IMR-90 (cell line): ENCODE data around the gene MYPOP. TPM values are rescaled to one million over a fixed set of nuclear protein-coding genes. Genes with fewer than 3 reads are reported as not detected.

Source experiments
- ATAC-seq: fragments of 200-7000 bp; cut with Tn5 transposase; 2 replicates; pipeline ENCODE4 v1.9.1; 2020; ENCODE audit warnings: low read depth, mild to moderate bottlenecking, moderate library complexity
- BruUV-seq: library from RNA; stranded (reverse); fragments of 400-500 nt; replicated peaks from 2 replicates; lab custom pipeline; 2021; lab: Mats Ljungman, UMichigan
- CTCF ChIA-PET: fragments of 300-600 bp; formaldehyde crosslinking; extraction: SDS; loops from one replicate; lab custom pipeline; 2021; ENCODE audit warnings: antibody characterized with exemption; lab: Yijun Ruan, JAX
- POLR2A ChIA-PET: fragments of 300-600 bp; sonication (Branson Sonifier 250); formaldehyde crosslinking; loops from one replicate; lab custom pipeline; 2022; ENCODE audit warnings: antibody characterized with exemption; ENCODE audit not compliant: unreplicated experiment; lab: Charles Lee
- DNase-seq: peaks from one replicate; pipeline ENCODE4 v3.0.0; 2013
- H2AFZ ChIP-seq: replicated peaks from 2 replicates; pipeline ENCODE3; 2013; ENCODE audit warnings: low read length, mild to moderate bottlenecking; ENCODE audit not compliant: poor library complexity
- H2AK5ac ChIP-seq: 2 replicates; pipeline ENCODE4 v1.6.1; 2013; ENCODE audit warnings: low read depth, low read length, inconsistent platforms
- H2AK9ac ChIP-seq: replicated peaks from 2 replicates; pipeline ENCODE3; 2013; ENCODE audit warnings: mild to moderate bottlenecking, low read depth, low read length, moderate library complexity; ENCODE audit not compliant: poor library complexity
- H2BK120ac ChIP-seq: 2 replicates; pipeline ENCODE4 v1.6.1; 2013; ENCODE audit warnings: low read depth, low read length, inconsistent platforms
- H2BK15ac ChIP-seq: 3 replicates; pipeline ENCODE4 v1.6.1; 2013; ENCODE audit warnings: low read depth, low read length, inconsistent platforms
- H2BK20ac ChIP-seq: 2 replicates; pipeline ENCODE4 v1.6.1; 2013; ENCODE audit warnings: low read depth, mild to moderate bottlenecking, inconsistent platforms, low read length, moderate library complexity
- H2BK5ac ChIP-seq: 2 replicates; pipeline ENCODE4 v1.6.1; 2013; ENCODE audit warnings: mild to moderate bottlenecking, low read depth, low read length, inconsistent platforms; ENCODE audit not compliant: poor library complexity, severe bottlenecking
- H3K14ac ChIP-seq: replicated peaks from 2 replicates; pipeline ENCODE4 v1.6.1; 2013; ENCODE audit warnings: low read depth, low read length, inconsistent platforms
- H3K18ac ChIP-seq: 2 replicates; pipeline ENCODE4 v1.6.1; 2013; ENCODE audit warnings: low read depth, low read length, control low read depth
- H3K23ac ChIP-seq: 2 replicates; pipeline ENCODE4 v1.6.1; 2013; ENCODE audit warnings: low read depth, low read length, inconsistent platforms
- H3K27ac ChIP-seq: 2 replicates; pipeline ENCODE4 v1.5.1; 2013; ENCODE audit warnings: mild to moderate bottlenecking, control low read depth, low read length; ENCODE audit not compliant: insufficient read depth
- H3K27me3 ChIP-seq: 2 replicates; pipeline ENCODE4 v1.6.1; 2013; ENCODE audit warnings: low read length; ENCODE audit not compliant: control insufficient read depth, insufficient read depth
- H3K36me3 ChIP-seq: 2 replicates; pipeline ENCODE4 v1.6.1; 2013; ENCODE audit warnings: low read length, mixed read lengths; ENCODE audit not compliant: control insufficient read depth, insufficient read depth
- H3K4ac ChIP-seq: 2 replicates; pipeline ENCODE4 v1.6.1; 2013; ENCODE audit warnings: low read depth, low read length, inconsistent platforms
- H3K4me1 ChIP-seq: 2 replicates; pipeline ENCODE4 v1.6.1; 2013; ENCODE audit warnings: low read length, mixed read lengths; ENCODE audit not compliant: control insufficient read depth, insufficient read depth
- H3K4me2 ChIP-seq: 2 replicates; pipeline ENCODE4 v1.6.1; 2013; ENCODE audit warnings: low read depth, mild to moderate bottlenecking, control low read depth, low read length, moderate library complexity
- H3K4me3 ChIP-seq: 2 replicates; pipeline ENCODE4 v1.5.1; 2013; ENCODE audit warnings: low read depth, mild to moderate bottlenecking, control low read depth, low read length, moderate library complexity; ENCODE audit not compliant: insufficient read depth
- H3K56ac ChIP-seq: 2 replicates; pipeline ENCODE4 v1.6.1; 2013; ENCODE audit warnings: low read length, inconsistent platforms; ENCODE audit not compliant: insufficient read depth; ENCODE audit errors: extremely low read depth
- H3K79me1 ChIP-seq, 2 experiments: 2 replicates each; pipeline ENCODE4 v1.6.1; 2013; ENCODE audit warnings: low read length in 2 of 2, inconsistent platforms in 1 of 2, low read depth in 1 of 2
- H3K9ac ChIP-seq: 2 replicates; pipeline ENCODE4 v1.6.1; 2013; ENCODE audit warnings: low read depth, low read length, control low read depth
- H3K9me1 ChIP-seq: 2 replicates; pipeline ENCODE4 v1.6.1; 2013; ENCODE audit warnings: low read length, inconsistent platforms; ENCODE audit not compliant: insufficient read depth
- H3K9me3 ChIP-seq: 2 replicates; pipeline ENCODE4 v1.6.1; 2013; ENCODE audit warnings: low read length; ENCODE audit not compliant: control insufficient read depth, insufficient read depth
- H4K20me1 ChIP-seq: 2 replicates; pipeline ENCODE4 v1.6.1; 2013; ENCODE audit warnings: low read length, inconsistent platforms; ENCODE audit not compliant: insufficient read depth
- H4K5ac ChIP-seq: 2 replicates; pipeline ENCODE4 v1.6.1; 2013; ENCODE audit warnings: mild to moderate bottlenecking, low read depth, low read length, control low read depth
- H4K8ac ChIP-seq, 2 experiments: 2 replicates each; pipeline ENCODE4 v1.6.1; 2013; ENCODE audit warnings: low read depth in 2 of 2, low read length in 2 of 2, control low read depth in 1 of 2, inconsistent platforms in 1 of 2
- H4K91ac ChIP-seq: 2 replicates; pipeline ENCODE4 v1.6.1; 2013; ENCODE audit warnings: low read depth, low read length, inconsistent platforms; ENCODE audit not compliant: insufficient read depth
- BHLHE40 ChIP-seq: fragments of 150-350 bp; IDR thresholded peaks from 2 replicates; pipeline ENCODE4 v1.6.1; 2016; ENCODE audit warnings: mild to moderate bottlenecking, low read depth, low read length
- CEBPB ChIP-seq: IDR thresholded peaks from 2 replicates; pipeline ENCODE4 v1.6.1; 2012; ENCODE audit warnings: low read depth, low read length, improper control_type of control experiment
- CHD1 ChIP-seq: IDR thresholded peaks from 2 replicates; pipeline ENCODE4 v1.6.1; 2012; ENCODE audit warnings: low read depth, low read length, improper control_type of control experiment
- FOS ChIP-seq: fragments of 150-350 bp; IDR thresholded peaks from 2 replicates; pipeline ENCODE4 v1.6.1; 2016; ENCODE audit warnings: low read depth, low read length
- MAFK ChIP-seq: IDR thresholded peaks from 2 replicates; pipeline ENCODE4 v1.6.1; 2012; ENCODE audit warnings: low read depth, low read length, improper control_type of control experiment
- MAZ ChIP-seq: IDR thresholded peaks from 2 replicates; pipeline ENCODE4 v1.6.1; 2012; ENCODE audit warnings: low read depth, mild to moderate bottlenecking, low read length, improper control_type of control experiment, moderate library complexity, borderline replicate concordance
- MXI1 ChIP-seq: IDR thresholded peaks from 2 replicates; pipeline ENCODE4 v1.6.1; 2012; ENCODE audit warnings: low read depth, mild to moderate bottlenecking, low read length, moderate library complexity, borderline replicate concordance
- NFE2L2 ChIP-seq: fragments of 150-350 bp; IDR thresholded peaks from 2 replicates; pipeline ENCODE4 v1.6.1; 2016; ENCODE audit warnings: low read depth, mild to moderate bottlenecking, low read length
- POLR2A ChIP-seq: IDR thresholded peaks from 2 replicates; pipeline ENCODE4 v1.6.1; 2012; ENCODE audit warnings: mild to moderate bottlenecking, low read depth, low read length
- RAD21 ChIP-seq: IDR thresholded peaks from 2 replicates; pipeline ENCODE4 v1.6.1; 2012; ENCODE audit warnings: low read length, improper control_type of control experiment
- RCOR1 ChIP-seq: IDR thresholded peaks from 2 replicates; pipeline ENCODE4 v1.6.1; 2012; ENCODE audit warnings: mild to moderate bottlenecking, low read length, improper control_type of control experiment; ENCODE audit not compliant: insufficient replicate concordance
- RFX5 ChIP-seq: IDR thresholded peaks from 2 replicates; pipeline ENCODE4 v1.8.0; 2012; ENCODE audit warnings: low read depth, mild to moderate bottlenecking, low read length, moderate library complexity
- SMC3 ChIP-seq: fragments of 150-350 bp; IDR thresholded peaks from 2 replicates; pipeline ENCODE4 v1.6.1; 2016; ENCODE audit warnings: low read depth, mild to moderate bottlenecking, antibody characterized with exemption, low read length, moderate library complexity
- WGBS, 2 experiments: methylation state at CpG; one replicate each; pipeline versions ENCODE4 v1.1.5 to v1.1.7; 2013; ENCODE audit warnings: missing lambda C conversion rate in 2 of 2; ENCODE audit not compliant: insufficient read length in 1 of 2; ENCODE audit errors: extremely low coverage in 2 of 2; 5-methylcytosine and 5-hydroxymethylcytosine counted together
- dilution Hi-C: fragments of 300-500 bp; cut with HindIII; formaldehyde crosslinking; loops from one replicate; pipeline ENCODE4 v1.14.3; 2018; ENCODE audit warnings: low sequenced_read_pairs; ENCODE audit not compliant: unreplicated experiment
- in situ Hi-C: fragments of 300-500 bp; cut with MboI; formaldehyde crosslinking; loops from 3 replicates; pipeline ENCODE4 v1.14.3; 2019; ENCODE audit warnings: low sequenced_read_pairs, inconsistent platforms, mixed read lengths
- intact Hi-C: fragments of 100-400 bp; cut with micrococcal nuclease; formaldehyde crosslinking; loops from 2 replicates; pipeline ENCODE4 v1.10.0; 2022
- polyA plus RNA-seq, 3 experiments: library from polyadenylated mRNA; depleted of rRNA; stranded (reverse); fragments of >200 nt; gene quantifications; 2 replicates each; pipeline ENCODE4 v1.2.3, GENCODE V29; 2012; ENCODE audit warnings: low replicate concordance in 1 of 3
- total RNA-seq: library from RNA; depleted of rRNA; stranded (reverse); fragments of >200 nt; gene quantifications from 2 replicates; pipeline ENCODE4 v1.2.3, GENCODE V29; 2012
- TF ChIP-seq, protein P1 (sequence below): fragments of 150-350 bp; IDR thresholded peaks from 2 replicates; pipeline ENCODE4 v1.6.1; 2016; ENCODE audit warnings: low read depth, mild to moderate bottlenecking, low read length, moderate library complexity, borderline replicate concordance
- TF ChIP-seq, protein P2 (sequence below): fragments of 150-350 bp; IDR thresholded peaks from 2 replicates; pipeline ENCODE4 v1.6.1; 2017; ENCODE audit warnings: mild to moderate bottlenecking, antibody characterized with exemption, low read length, low read depth
- TF ChIP-seq, protein P3 (sequence below): conservative IDR thresholded peaks from 2 replicates; pipeline ENCODE4 v1.5.1; 2012; ENCODE audit warnings: mild to moderate bottlenecking, low read depth, low read length, improper control_type of control experiment

MYPOP gene
- total and polyA plus RNA-seq, 2 of the 4 experiments (the other 2 are of a cell fraction) = 0.36 to 2.8 TPM

DNA sequence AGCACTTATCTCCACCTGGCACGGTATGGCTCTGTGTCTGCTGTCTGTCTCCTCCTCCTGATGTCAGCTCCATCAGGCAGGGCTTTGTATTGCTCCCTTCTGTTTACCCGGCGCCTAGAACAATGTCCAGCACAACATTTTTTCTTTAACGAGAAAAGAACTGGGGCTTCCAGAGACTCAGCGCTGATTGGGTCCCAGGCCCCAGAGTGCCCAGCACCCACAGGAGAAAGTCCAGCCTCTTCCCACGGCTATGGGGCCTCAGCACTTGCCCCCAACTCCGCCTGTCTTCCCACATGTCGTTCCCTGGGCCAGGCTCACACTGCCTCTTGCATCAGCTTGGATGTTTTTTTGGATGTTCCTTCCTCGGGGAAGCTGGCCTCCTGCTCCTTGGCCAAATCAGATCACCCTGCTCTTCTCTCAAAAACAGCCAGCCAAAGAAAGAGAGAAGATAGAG, 6.9 kb downstream of the MYPOP start:
- H2BK120ac ChIP-seq = no peak overlapping the region
- H3K4me3 ChIP-seq = no peak overlapping the region
- DNase-seq = no peak
- no peak overlapping the region for H2AK9ac ChIP-seq
- H4K8ac ChIP-seq = no peak overlapping the region
- H3K9ac ChIP-seq = no peak overlapping the region
- no peak overlapping the region for H2BK15ac ChIP-seq
- H2AK5ac ChIP-seq = no peak overlapping the region
- H3K79me1 ChIP-seq = peaks cover 3 to 9% of the 10 kb centered on the region in 2 experiments
- no peak for ATAC-seq
- 0 out of 2 replicates have a peak, but pooled peaks cover 3% of the 10 kb centered on the region for H4K20me1 ChIP-seq
- H4K91ac ChIP-seq = no peak overlapping the region
- no peaks in the 10 kb centered on the region for H3K4me1 ChIP-seq
- TF ChIP-seq MAZ (no peak), SMC3 (no peak), RAD21 (no peak), MXI1 (no peak), FOS (no peak), BHLHE40 (no peak), NFE2L2 (no peak), CHD1 (no peak), RCOR1 (no peak), CEBPB (no peak), RFX5 (no peak), POLR2A (no peak), MAFK (no peak)
- TF ChIP-seq, protein P1, sequence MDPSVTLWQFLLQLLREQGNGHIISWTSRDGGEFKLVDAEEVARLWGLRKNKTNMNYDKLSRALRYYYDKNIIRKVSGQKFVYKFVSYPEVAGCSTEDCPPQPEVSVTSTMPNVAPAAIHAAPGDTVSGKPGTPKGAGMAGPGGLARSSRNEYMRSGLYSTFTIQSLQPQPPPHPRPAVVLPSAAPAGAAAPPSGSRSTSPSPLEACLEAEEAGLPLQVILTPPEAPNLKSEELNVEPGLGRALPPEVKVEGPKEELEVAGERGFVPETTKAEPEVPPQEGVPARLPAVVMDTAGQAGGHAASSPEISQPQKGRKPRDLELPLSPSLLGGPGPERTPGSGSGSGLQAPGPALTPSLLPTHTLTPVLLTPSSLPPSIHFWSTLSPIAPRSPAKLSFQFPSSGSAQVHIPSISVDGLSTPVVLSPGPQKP = no peak
- TF ChIP-seq, protein P2, sequence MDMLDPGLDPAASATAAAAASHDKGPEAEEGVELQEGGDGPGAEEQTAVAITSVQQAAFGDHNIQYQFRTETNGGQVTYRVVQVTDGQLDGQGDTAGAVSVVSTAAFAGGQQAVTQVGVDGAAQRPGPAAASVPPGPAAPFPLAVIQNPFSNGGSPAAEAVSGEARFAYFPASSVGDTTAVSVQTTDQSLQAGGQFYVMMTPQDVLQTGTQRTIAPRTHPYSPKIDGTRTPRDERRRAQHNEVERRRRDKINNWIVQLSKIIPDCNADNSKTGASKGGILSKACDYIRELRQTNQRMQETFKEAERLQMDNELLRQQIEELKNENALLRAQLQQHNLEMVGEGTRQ = no peak
- TF ChIP-seq, protein P3, sequence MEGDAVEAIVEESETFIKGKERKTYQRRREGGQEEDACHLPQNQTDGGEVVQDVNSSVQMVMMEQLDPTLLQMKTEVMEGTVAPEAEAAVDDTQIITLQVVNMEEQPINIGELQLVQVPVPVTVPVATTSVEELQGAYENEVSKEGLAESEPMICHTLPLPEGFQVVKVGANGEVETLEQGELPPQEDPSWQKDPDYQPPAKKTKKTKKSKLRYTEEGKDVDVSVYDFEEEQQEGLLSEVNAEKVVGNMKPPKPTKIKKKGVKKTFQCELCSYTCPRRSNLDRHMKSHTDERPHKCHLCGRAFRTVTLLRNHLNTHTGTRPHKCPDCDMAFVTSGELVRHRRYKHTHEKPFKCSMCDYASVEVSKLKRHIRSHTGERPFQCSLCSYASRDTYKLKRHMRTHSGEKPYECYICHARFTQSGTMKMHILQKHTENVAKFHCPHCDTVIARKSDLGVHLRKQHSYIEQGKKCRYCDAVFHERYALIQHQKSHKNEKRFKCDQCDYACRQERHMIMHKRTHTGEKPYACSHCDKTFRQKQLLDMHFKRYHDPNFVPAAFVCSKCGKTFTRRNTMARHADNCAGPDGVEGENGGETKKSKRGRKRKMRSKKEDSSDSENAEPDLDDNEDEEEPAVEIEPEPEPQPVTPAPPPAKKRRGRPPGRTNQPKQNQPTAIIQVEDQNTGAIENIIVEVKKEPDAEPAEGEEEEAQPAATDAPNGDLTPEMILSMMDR = no peak
- H2BK20ac ChIP-seq = no peak overlapping the region
- BruUV-seq = no TSS peak
- no peak overlapping the region for H3K27ac ChIP-seq
- H4K5ac ChIP-seq = no peak overlapping the region
- peaks cover 4% of the 10 kb centered on the region; the same call in 1 of the 2 replicates for H3K9me1 ChIP-seq
- H2AFZ ChIP-seq = no peak overlapping the region
- dilution Hi-C loops (no loop called here), in situ Hi-C loops (no loop called here), intact Hi-C loops (no loop called here)
- H3K56ac ChIP-seq = no peak overlapping the region
- no peak overlapping the region for H3K23ac ChIP-seq
- H3K9me3 ChIP-seq = no peaks in the 10 kb centered on the region
- no peak overlapping the region for H3K14ac ChIP-seq
- H3K4ac ChIP-seq = no peak overlapping the region
- POLR2A ChIA-PET = no interaction called here
- H3K4me2 ChIP-seq = no peak overlapping the region
- no peak overlapping the region for H3K18ac ChIP-seq
- no peaks in the 10 kb centered on the region for H3K27me3 ChIP-seq
- peaks cover 32% of the 10 kb centered on the region for H3K36me3 ChIP-seq
- H2BK5ac ChIP-seq = no peak overlapping the region
- 100% methylated on average over 2 of the region's 9 CpGs; no CpG with 5 or more reads in 1 of the 2 experiments for WGBS, 2 experiments
- CTCF ChIA-PET = interaction anchor here (0.7 kb wide), 1 partner anchor 32 kb away, joined by 4 read pairs; no protein-coding TSS in a partner anchor
